Mononuclear cell (primary cell): Measurements from ENCODE around the gene BCDIN3D. TPM values are rescaled to one million over a fixed set of nuclear protein-coding genes. Genes with fewer than 3 reads are reported as not detected.
"Not testable (repeated sequence)": the region's sequence is repeated elsewhere in the genome, so short reads cannot be mapped to it uniquely, and the experiment has no call there.

Source experiments
- H3K27me3 ChIP-seq: 2 replicates; pipeline ENCODE4 v1.6.0; 2011; ENCODE audit warnings: low read length, control low read depth; ENCODE audit not compliant: insufficient read depth
- H3K4me1 ChIP-seq: 2 replicates; pipeline ENCODE4 v1.5.1; 2011; ENCODE audit warnings: mild to moderate bottlenecking, low read length, control low read depth; ENCODE audit not compliant: insufficient read depth
- H3K4me3 ChIP-seq: 2 replicates; pipeline ENCODE4 v1.5.1; 2011; ENCODE audit warnings: mild to moderate bottlenecking, low read length, moderate library complexity
- H3K9me3 ChIP-seq: 2 replicates; pipeline ENCODE4 v1.5.1; 2011; ENCODE audit warnings: low read depth, mild to moderate bottlenecking, control low read depth, low read length
- total RNA-seq: library from RNA; depleted of rRNA; stranded (reverse); fragments of >200 nt; gene quantifications from one replicate; pipeline ENCODE4 v1.2.3, GENCODE V29; 2012

The BCDIN3D gene
- total RNA-seq, 1 donor, result 4.7 TPM

DNA sequence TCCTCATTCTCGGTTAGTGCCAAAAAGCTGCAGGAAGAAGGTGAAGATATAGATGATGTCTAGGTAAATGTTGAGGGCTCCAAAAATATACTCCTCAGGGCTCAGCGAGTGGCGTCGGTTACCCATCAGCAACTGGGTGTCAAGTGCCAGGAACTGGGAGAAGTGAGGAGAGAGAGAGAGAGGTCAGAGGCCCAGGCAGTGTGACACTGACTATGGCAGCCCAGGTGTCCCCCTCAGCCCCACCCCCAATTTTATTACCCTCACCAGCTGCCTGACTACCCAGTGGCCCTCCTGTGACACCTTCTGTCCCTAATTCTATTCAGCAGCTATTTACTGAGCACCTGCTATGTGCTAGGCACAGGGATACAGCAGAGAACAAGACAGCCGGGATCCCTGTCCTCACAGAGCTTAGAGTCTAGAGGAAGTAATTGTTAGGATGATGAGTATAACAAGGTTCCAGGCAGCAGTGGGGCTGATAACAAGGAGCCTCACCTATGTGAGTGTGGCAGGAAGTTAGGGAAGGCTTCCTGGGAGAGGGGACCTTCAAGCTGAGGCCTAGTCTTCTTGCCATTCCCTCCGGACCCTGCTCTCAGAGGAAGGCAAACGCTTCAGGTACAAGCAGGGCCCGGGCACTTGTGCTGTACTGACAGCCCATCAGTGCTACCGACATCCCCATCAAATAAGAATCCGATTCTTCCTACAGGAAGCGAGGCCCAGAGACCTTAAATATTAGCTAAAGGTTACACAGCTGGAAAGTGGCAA, 27.8 kb upstream of the BCDIN3D start:
- Histone ChIP-seq H3K9me3 (no peaks in the 10 kb centered on the region), H3K4me1 (no peaks in the 10 kb centered on the region), H3K4me3 (no peak overlapping the region), H3K27me3 (no peaks in the 10 kb centered on the region)

DNA sequence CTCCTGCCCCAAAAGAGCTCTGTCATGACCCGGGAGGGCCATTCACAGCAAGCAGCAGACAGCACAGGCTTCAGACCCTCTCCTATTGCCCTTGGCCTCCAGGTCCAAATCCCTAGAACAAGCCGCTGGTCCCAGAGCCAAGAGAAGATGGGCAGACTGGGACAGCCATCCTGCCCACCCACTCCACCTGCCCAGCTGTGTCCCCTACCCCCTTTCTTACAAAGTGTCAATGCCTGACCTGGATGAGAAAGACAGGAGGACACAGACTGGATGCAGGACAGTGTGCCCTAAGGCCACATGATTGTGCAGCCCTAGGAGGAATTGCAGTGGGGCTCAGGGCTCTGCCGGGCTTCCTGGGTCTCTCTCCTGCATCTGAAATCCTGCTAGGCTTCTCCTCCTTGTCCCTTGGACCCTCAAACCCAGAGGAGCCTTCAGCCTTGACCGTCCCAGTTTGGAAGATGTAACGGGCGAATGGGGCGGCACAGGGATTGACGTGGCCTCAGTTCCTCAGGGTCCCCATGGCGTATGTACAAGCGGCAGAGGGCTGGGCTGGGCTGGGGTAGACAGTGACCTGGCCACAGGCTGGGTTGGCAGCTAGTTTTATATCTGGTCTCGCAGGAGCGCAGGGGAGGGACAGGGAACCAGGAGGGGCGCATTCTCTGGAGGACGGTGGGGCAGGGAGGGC, 27.1 kb upstream of the BCDIN3D start:
- no peaks in the 10 kb centered on the region for H3K9me3 ChIP-seq
- H3K4me1 ChIP-seq, result no peaks in the 10 kb centered on the region
- no peaks in the 10 kb centered on the region for H3K27me3 ChIP-seq
- H3K4me3 ChIP-seq, result no peak overlapping the region

DNA sequence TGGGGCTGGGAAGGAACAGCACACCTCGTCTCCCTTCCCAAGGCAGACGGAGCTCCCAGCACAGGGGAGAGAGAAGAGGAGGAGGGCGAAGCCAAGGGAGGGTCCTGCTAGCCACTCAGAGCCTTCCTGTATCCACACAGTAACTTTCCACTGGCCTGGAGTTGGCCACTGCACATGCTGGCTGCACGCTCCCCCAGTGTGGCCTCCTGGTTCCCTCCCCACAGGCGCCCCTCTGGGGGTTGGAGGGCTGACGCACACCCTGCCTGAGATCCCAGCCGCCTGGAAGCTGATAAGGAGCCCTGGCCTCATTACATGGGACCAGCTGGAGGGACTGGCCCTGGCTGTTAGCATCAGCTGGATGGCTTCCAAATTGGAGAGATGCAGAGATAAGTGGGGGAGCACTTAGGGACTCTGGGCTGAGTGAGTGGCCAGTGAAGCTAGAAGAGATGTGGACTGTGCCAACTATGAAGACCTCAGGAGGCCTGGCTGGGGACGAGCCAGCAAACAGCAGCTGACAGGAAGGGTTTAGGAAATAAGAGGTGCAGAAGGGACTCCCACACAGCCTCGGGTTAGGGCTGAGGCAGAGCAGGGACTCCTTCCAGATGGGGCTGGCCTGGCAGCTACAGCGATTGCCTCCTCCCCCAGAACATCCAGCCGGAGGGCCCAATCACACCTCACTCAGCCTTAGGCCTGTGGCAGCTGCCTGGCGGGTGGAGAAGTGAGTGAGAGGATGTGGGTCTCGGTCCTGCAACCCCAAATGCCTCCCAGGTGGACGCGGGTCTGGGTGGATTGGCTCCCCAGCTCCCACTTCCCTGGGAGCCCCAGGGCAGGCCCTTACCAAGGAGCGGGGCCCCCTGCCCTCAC, 26.3 kb upstream of the BCDIN3D start:
- no peaks in the 10 kb centered on the region for H3K27me3 ChIP-seq
- H3K4me1 ChIP-seq, result no peaks in the 10 kb centered on the region
- H3K4me3 ChIP-seq, result no peak overlapping the region
- no peaks in the 10 kb centered on the region for H3K9me3 ChIP-seq

DNA sequence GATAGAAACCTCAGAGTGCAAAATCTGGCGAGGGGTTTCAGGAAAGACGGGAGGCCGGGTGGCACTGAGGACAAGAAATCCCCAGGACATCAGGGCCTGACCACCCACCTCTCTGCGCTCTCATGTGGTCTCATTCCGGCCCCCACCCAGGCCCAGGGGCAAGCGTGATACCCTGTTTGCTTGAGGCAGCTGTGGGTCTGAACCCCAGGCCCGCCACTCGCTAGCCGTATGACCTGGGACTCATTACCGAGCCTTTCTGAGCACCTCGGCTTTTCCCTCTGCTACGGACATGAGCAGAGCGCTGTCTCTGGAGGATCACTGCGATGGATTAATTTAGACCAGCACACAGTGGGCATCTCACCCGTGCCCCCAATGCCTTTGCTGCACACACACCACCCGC, 25.5 kb upstream of the BCDIN3D start:
- no peaks in the 10 kb centered on the region for H3K27me3 ChIP-seq
- H3K9me3 ChIP-seq, result no peaks in the 10 kb centered on the region
- no peak overlapping the region for H3K4me3 ChIP-seq
- H3K4me1 ChIP-seq, result no peaks in the 10 kb centered on the region

DNA sequence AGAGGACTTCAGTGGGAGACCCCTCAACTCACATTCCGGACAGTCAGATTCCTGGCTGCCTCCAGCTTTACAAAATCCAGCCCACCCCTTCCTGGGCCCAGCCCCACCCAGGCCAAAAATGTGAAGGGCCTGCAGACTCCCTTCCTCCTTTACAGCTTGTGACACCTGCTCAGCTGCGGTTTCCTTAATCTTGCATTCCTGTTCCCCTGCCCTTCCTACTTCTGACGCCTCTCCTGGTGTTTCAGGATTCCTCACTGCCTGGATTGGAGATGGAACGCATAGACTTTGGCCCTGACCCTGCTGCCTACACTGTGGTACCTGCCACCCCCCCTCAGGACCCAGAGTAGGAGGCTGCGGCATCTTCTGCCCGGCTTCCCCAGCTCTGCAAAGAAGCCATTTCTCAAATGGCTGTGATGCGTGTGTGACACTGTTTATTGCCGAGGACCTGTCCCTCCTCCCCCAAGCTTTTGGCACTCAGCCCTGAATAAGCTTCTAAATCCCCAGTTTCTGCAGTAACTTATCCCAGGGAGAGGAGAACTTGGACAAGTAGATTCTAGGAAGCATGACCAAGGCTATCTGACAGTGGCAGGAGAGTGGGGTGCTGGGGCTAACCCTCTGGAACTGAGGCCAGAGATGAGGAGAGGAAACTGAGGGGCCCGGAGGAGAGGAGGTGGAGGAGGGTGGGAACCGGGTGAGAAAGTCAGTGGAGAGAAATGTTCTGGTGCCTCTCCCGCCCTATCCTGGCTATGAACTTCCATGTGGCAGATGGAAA, 24.9 kb upstream of the BCDIN3D start:
- Histone ChIP-seq H3K4me1 (no peaks in the 10 kb centered on the region), H3K27me3 (no peaks in the 10 kb centered on the region), H3K4me3 (no peak overlapping the region), H3K9me3 (no peaks in the 10 kb centered on the region)

DNA sequence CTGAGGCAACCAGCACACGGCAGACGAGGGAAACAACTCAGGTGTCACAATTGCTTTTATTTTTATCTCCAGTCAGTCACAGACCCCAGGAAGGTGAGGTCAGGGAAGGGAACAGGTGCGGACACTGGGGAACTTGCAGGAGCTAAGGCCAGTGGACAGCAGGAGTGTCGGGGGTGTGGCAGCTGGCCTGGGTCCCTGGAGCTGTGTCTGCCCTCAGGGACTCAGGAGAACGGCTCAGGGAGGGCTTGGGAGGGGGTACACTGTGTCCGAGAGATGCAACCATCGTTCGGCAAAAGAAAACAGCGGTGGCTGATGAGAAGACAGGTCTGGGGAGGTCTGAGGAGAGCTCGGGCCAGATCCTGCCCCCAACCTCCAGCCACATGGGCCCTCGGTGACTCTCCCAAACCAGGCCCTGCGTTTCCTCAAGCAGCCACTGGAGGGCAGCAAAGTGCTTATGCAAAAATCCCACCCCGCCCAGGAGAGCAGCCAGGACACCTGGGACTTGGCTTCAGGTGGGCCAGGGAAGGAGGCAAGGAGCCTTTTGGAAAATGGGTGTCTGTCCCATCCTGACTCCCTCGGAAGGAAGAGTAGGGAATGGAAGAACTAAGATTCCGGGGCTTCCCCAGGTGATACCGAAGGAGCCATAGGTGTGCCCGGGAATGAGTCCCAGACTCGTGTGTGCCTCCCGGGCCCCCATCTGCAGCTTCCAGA, 24.1 kb upstream of the BCDIN3D start:
- no peaks in the 10 kb centered on the region for H3K27me3 ChIP-seq
- no peaks in the 10 kb centered on the region for H3K4me1 ChIP-seq
- H3K4me3 ChIP-seq, result no peak overlapping the region
- no peaks in the 10 kb centered on the region for H3K9me3 ChIP-seq

DNA sequence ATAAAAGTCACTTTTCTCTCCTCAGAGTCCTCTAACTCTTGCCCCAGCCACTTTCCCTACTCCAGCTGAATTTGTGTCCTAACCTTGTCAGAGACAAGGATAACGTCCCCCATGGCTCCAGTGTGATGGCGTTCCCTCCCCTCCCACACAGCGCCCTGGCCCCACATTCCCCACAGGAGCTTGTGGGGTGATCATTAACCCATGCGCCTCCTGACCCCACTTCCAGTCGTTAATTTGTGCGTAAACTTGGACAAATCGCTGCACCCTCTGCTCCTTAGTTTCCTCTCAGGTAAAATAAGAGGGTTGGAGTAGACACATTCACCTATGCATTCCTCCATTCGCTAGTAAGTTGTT, 22.9 kb upstream of the BCDIN3D start:
- H3K4me3 ChIP-seq, result no peak overlapping the region
- no peaks in the 10 kb centered on the region for H3K9me3 ChIP-seq

DNA sequence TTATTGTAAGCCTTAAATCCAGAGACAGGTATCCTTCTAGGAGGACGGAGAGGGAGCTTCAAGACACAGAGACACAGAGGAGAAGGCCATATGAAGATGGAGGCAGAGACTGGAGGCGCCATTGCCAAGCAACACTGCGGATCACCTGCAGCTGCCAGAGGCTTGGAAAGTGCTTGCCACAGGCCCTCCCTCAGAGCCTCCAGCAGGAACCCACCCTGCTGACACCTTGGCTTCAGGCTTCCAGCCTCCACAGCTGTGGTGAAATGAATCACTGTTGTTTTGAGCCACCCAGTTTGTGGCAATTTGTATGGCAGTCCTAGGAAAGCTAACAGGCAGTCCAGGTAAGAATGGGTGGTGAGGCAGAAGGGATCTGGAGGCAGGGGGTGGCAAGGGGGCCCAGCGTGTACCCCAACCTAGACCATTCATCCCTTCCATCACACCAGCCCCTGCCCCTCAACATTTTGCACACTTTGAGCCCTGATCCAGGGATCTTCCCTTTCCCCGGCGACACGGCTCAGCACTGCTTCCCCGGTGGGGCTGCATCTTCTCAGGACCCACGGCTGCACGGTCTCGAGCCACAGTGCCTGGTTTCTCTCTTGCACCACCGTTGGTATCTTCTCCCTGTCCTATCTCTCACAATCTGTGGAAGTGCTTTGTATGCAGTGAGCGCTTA, 22.3 kb upstream of the BCDIN3D start:
- H3K27me3 ChIP-seq, result no peaks in the 10 kb centered on the region
- no peak overlapping the region for H3K4me3 ChIP-seq
- no peaks in the 10 kb centered on the region for H3K9me3 ChIP-seq
- H3K4me1 ChIP-seq, result no peaks in the 10 kb centered on the region

More for the DNA sequence above, 22.9 kb upstream of the BCDIN3D start:
- Histone ChIP-seq H3K4me1 (no peaks in the 10 kb centered on the region), H3K27me3 (no peaks in the 10 kb centered on the region)

DNA sequence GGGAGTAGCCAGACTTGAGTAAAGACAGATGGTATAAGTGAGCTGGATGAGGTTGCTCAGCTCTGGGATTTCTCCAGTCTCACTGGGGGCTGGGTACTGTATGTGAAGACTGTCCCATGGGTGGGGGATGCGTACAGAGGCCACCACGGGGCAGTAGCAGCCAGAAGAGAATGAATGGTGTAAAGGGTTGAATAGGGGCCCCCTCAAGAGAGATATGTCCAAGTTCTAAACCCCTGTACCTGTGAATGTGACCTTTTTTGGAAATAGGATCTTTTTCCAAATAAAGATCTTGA, 21.8 kb upstream of the BCDIN3D start:
- Histone ChIP-seq H3K27me3 (no peaks in the 10 kb centered on the region), H3K4me3 (no peak overlapping the region), H3K9me3 (no peaks in the 10 kb centered on the region), H3K4me1 (no peaks in the 10 kb centered on the region)

DNA sequence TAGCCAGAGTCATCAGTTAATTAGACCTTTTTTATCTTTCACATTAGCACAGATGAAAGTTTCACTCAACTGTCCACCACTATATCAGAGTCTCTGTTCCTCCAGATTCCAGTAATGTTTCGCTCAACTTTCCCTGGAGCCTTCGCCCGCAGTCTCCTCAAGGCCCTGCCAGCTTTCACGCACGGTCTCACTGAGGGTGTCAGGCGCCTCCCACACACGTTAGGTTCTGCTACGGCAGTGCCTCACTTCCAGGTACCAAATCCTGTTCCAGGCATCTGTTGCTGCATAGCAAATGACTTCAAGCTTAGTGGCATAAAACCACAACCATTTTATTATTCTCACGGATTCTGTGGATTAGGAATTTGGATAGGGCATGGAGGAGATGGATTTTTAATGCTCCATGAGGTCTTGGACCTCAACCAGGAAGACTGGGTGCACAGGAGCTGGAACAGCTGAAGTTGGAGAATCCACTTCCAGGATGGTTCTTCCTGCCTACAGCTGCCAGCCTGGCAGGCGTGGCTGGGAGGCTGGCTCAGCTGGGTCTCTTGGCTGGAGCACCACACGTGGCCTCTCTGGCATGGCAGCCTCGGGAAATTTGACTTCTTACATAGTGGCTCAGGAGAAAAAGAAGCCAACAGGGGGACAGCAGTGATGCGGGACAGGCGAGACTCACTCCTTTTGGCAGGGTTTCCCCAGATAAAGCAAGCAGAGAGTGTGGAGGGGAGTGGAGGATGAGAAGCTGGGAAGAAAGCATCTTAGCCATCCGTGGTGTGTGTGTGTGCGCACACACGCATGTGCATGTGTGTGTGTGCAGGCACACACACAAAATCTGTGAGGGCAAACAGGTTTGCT, 21.3 kb upstream of the BCDIN3D start:
- Histone ChIP-seq H3K4me3 (no peak overlapping the region), H3K9me3 (no peaks in the 10 kb centered on the region), H3K27me3 (no peaks in the 10 kb centered on the region), H3K4me1 (no peaks in the 10 kb centered on the region)

DNA sequence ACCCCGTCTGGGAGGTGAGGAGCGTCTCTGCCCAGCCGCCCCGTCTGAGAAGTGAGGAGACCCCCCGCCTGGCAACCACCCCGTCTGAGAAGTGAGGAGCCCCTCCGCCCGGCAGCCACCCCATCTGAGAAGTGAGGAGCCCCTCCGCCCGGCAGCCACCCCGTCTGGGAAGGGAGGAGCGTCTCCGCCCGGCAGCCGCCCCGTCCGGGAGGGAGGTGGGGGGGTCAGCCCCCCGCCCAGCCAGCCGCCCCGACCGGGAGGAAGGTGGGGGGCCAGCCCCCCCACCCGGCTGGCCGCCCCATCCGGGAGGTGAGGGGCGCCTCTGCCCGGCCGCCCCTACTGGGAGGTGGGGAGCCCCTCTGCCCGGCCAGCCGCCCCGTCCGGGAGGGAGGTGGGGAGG, 18.0 kb upstream of the BCDIN3D start:
- not testable (repeated sequence) for H3K9me3 ChIP-seq, H3K4me3 ChIP-seq, H3K4me1 ChIP-seq, H3K27me3 ChIP-seq

DNA sequence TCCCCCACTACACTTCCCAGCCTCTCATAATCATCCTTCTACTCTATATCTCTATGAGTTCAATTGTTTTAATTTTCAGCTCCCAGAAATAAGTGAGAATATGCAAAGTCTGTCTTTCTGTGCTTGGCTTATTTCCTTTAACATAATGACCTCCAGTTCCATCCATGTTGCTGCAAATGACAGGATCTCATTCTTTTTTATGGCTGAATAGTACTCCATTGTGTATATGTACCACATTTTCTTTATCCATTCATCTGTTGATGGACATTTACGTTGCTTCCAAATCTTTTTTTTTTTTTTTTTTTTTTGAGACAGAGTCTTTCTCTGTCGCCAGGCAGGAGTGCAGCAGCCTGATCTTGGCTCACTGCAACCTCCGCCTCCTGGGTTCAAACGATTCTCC, 13.0 kb upstream of the BCDIN3D start:
- not testable (repeated sequence) for H3K4me1 ChIP-seq, H3K4me3 ChIP-seq, H3K27me3 ChIP-seq, H3K9me3 ChIP-seq

DNA sequence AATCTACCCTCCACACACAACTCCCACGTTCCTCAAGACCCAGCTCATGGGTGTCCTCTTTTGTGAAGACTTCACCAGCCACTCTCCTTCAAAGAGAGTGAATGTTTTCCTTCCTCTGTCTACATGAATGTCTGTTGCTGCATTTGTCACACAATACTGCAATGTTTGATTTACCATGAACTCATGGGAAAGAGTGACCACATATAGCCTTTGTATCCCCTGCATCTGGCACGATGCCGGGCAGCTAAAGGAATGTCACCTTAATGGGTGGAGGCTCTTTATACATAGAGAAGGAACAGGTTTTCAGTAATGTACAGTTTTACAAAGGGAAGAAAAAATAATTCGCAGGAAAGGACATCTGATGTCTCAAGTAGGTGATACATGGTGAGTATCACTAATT, 12.1 kb upstream of the BCDIN3D start:
- Histone ChIP-seq H3K4me3 (no peak overlapping the region), H3K9me3 (no peaks in the 10 kb centered on the region), H3K27me3 (no peaks in the 10 kb centered on the region), H3K4me1 (no peaks in the 10 kb centered on the region)
